GM18507 (cell line): ENCODE results near the gene GOPC.
"Not testable (repeated sequence)": the region's sequence is repeated elsewhere in the genome, so short reads cannot be mapped to it uniquely, and the experiment has no call there.

ENCODE experiments used
- DNase-seq: peaks from one replicate; pipeline ENCODE4 v3.0.0; 2011; ENCODE audit warnings: low read depth; ENCODE audit not compliant: insufficient read length; ENCODE audit errors: extremely low spot score
- FAIRE-seq: peaks from 2 replicates; lab custom pipeline; 2011; peaks lifted over from hg19 to GRCh38; lab: Jason Lieb, UNC

Gene GOPC

DNA sequence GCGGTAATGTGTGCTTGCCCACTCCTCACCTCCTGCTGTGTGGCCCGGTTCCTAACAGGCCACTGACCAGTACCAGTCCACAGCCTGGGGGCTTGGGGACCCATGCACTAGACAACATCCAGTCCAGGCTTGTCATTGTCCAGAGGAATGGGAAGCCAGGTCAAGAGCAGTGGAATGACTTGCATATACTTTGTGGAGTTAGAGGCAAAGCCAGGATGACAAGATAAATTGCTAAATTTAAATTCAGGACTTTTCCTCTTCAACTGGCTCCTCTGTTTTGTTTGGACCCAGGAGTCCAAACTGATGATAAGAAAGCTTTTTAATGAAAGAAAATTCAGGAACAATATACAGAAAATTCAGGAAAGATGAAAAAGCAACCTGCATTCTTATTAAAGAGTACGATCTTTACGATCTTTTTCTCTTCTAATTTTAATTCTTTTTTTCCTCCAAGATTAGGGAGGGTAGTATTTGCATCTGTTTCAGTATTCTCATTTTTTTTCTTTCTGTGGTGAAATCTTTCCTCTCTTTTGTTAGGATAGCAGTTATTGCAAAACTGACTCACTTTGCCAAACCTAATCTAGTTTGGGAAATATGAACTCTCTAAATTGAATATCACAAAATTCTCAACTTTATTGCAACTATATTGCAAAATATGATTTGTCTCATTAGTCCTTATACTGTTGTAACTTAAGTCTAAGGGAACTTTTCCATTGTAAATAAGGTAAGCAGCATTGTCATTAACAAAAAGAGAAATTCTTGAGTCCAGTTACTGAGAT is 71.7 kb downstream of the GOPC start:
- FAIRE-seq (no peak), DNase-seq (no peak)

DNA sequence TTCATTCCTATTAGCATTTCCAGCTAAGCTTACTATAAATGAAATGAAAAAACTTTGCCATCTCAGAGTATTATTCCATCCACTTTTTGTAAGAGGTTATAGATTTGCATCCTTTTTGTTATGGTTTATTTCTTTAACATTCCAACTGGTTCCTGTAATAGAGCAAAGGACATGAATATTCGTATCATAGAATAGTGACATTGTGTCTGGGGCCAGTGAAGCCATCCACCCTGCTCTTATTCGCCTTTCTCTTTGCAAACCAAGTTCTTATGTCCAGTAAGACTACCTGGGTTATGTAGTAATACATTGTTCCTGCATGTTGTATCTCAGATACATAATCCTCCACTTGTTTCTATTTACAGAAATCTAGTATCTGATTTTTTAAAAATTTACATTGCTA is 76.7 kb downstream of the GOPC start:
- DNase-seq (no peak), FAIRE-seq (no peak)

- no peak for DNase-seq
- no peak for FAIRE-seq
Observed at GRCh38 chr6:117521791-117522502, 80.4 kb downstream of the GOPC start.

DNA sequence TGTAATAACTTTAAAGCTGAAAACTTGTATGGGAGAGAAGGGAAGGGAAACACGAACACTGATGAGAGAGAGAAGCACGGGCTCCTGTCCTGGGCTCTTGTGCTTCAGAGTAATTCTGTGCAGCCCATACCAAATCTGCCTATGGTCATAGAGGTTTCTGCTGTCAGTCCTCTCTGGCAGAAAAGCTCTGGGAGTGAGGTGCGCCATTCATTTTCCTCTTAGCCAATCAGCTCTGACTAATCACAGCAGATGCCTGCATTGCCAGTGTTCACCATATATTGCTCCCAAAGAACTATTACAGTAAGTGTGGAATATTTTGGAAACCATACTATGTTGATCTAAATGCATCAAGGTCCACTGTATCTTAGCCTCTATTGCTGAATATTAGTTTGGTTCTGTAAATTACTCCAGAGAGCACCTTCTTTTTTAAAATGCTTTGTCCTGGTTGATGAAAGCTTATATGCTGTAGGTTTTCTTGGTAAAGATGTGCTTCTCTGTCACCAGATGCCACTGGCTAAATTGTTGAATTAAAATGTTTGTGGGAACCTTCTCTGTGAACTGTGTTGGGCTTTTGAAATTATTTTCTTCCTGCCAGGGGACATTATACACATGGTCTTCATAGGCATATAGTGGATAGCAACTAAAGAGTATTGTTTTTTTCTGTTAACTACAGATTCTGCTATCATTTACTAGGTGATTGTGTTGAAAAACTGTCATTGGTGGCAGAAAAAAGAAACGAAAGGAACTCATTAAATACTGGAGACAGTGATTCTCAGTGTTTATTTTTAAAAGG is 81.5 kb downstream of the GOPC start:
- FAIRE-seq (no peak), DNase-seq (no peak)

DNA sequence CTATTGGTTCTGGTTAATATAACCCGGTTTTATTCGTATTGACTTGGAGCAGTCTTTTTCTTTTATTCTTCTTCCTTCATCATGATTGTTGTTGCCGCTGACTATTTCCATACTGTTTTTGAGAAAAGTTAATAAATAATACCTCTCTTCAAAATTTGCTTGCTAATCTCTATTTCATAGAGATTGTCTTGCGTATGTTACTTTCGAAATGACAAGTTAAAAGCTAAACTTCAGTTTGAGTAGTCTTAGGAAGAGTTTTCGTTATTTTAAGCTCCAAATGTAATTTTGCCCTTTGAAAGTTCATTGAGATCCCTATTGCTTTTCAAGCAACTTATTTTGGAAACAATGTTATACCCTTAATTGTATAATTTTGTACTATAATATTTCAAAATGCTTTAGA is 83.4 kb downstream of the GOPC start:
- DNase-seq (no peak), FAIRE-seq (no peak)

GRCh38 chr6:117517995-117518394 is 84.3 kb downstream of the GOPC start:
- not testable (repeated sequence) for FAIRE-seq, DNase-seq

- DNase-seq = no peak
- no peak for FAIRE-seq
Observed at GRCh38 chr6:117515326-117515725, 87.0 kb downstream of the GOPC start.

GRCh38 chr6:117514655-117515054 is 87.7 kb downstream of the GOPC start:
- DNase-seq (no peak), FAIRE-seq (no peak)

DNA sequence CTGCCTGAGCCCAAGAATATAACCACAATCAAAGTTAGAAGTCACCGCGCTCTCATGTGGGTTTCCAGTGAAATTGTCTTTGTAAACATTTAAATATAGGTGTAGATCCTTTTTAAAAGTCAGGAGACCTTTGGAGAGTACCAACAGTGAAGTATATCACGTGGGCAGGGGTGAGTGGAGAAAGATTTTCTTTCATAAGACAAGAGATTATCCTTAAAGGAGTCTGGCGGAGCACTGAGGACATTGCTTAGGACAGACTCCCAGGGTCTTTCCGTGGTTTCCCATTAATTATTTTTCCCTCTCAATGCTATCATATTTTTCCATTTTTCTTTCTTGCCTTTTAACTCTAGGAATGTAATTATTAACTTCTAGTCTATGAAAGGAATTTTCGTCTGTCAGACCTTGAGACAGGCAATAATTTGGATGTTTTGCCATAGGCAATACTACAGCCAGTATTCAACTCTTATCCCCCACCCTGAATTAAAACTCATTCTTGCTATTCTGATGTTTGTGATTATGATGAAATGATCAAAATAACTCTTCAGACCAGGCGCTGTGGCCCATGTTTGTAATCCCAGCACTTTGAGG is 88.4 kb downstream of the GOPC start:
- DNase-seq (no peak), FAIRE-seq (no peak)

- FAIRE-seq = no peak
Observed at GRCh38 chr6:117512987-117513573, 89.2 kb downstream of the GOPC start.

DNA sequence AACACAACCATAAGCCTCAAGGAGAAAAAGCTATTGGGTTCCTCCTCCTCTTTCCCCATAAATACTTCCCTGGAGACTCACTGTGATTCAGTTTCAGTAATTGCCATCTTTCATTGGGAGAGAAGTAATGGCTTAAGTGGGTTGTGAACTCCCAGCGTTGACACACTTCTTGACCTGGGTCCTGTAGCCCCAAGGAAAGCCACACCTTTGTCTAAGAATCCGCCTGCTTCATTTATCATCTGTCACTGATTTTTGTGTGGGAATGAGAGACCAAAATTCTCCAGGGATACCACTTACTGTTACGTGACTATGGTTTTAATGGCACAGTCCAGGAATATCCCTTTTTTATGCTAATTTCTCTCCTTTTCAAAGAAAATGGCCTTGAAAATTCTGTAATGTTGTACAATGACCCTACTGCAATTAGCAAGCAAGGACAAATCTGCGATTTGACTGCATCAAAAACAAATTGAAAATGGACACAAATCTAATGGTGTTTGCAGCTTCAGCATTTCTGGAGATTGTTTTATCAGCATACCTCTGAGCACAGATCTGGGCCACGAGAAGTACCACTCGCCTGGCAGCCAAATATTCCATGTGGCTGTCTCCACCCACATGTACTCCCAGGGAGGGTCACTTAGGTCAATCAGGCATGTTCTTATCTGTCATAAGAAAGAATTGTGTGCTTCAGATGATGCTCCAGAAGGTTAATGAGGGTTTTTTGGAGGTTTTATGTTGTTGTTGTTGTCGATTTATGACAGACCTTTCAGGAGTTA is 90.1 kb downstream of the GOPC start:
- FAIRE-seq = no peak
- DNase-seq = no peak

More at GRCh38 chr6:117512987-117513573, 89.2 kb downstream of the GOPC start:
- DNase-seq = no peak
